Uterus (tissue), 4 donors: ENCODE data around the gene FAM200C. TPM values are rescaled to one million over a fixed set of nuclear protein-coding genes. Genes with fewer than 3 reads are reported as not detected.

Experiments used
- DNase-seq, 2 donors: peaks; one replicate each; pipeline ENCODE4 v3.0.0-alpha.2; 2019 to 2020
- H3K27ac ChIP-seq, 2 donors: fragments of 200-600 bp; sonication (generic); 1 replicate in 1 of 2; 2 replicates in 1 of 2; pipeline ENCODE4 v1.5.1; 2016 to 2018
- H3K27me3 ChIP-seq, 2 donors: fragments of 200-600 bp; sonication (generic); one replicate each; pipeline ENCODE4 v1.5.1; 2018 to 2019; ENCODE audit warnings: control low read depth in 1 of 2
- H3K36me3 ChIP-seq, 2 donors: fragments of 200-600 bp; sonication (generic); one replicate each; pipeline ENCODE4 v1.5.1; 2019; ENCODE audit warnings: control low read depth in 1 of 2
- H3K4me1 ChIP-seq, 2 donors: fragments of 200-600 bp; sonication (generic); one replicate each; pipeline ENCODE4 v1.5.1; 2018 to 2019; ENCODE audit warnings: control low read depth in 1 of 2
- H3K4me3 ChIP-seq, 2 donors: fragments of 200-600 bp; sonication (generic); 1 replicate in 1 of 2; 2 replicates in 1 of 2; pipeline ENCODE4 v1.5.1; 2018 to 2019; ENCODE audit warnings: mild to moderate bottlenecking in 1 of 2
- H3K9me3 ChIP-seq, 2 donors: fragments of 200-600 bp; sonication (generic); one replicate each; pipeline ENCODE4 v1.5.1; 2019; ENCODE audit warnings: control low read depth in 1 of 2
- CTCF ChIP-seq, 4 experiments: fragments of 200-600 bp in 2 of 4; fragments of 450-650 bp in 2 of 4; sonication (generic) in 2 of 4; IDR thresholded peaks; one replicate each; pipeline ENCODE4 v1.5.1; 2016 to 2019; ENCODE audit warnings: antibody characterized with exemption in 4 of 4, mild to moderate bottlenecking in 2 of 4, moderate library complexity in 1 of 4
- POLR2A ChIP-seq, 2 donors: fragments of 450-650 bp; IDR thresholded peaks; one replicate each; pipeline ENCODE4 v1.6.1; 2016; ENCODE audit warnings: antibody characterized with exemption in 2 of 2, mild to moderate bottlenecking in 1 of 2, moderate library complexity in 1 of 2
- intact Hi-C: fragments of 100-400 bp; cut with DNase I; formaldehyde crosslinking; loops from one replicate; pipeline ENCODE4 v1.15.1; 2023; ENCODE audit warnings: low total_unique reads
- total RNA-seq, 4 donors: library from RNA; depleted of rRNA in 3 of 4; stranded (reverse); fragments of >200 nt in 3 of 4; gene quantifications; one replicate each; pipeline versions ENCODE4 v1.1.0 to v1.2.4, GENCODE V29; 2014 to 2023
- donor health status: DM: yes; HTN: yes; CAD: no.

The FAM200C gene
- total RNA-seq, 4 donors from 2014 or later: 6.1 to 34.1 (median 18.4) TPM

DNA sequence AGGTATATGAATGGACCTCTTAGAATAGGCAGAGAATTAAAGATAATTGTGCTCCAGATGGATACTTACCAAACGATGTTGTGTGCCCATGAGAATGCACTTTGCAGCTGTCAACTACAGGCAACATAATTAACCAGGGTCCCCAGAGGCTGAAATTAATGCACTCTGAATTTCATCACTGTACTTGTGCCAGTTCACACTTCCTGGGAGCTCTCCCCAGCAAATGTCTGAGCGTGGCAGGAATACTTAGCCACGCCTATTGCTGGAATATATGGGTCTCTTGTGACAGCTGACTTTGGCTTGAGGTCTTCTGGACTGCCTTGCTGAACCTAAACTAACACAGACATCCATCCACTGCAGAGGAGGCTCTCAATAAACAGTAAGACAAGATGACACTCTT, 17.5 kb downstream of the FAM200C start:
- H3K9me3 ChIP-seq: peaks cover 0 to 11% of the 10 kb centered on the region in 2 donors
- H3K36me3 ChIP-seq: no peaks in the 10 kb centered on the region
- H3K4me3 ChIP-seq: no peak overlapping the region
- no peak for TF ChIP-seq POLR2A (IDR thresholded peaks at IDR 0.05)
- no peak for TF ChIP-seq CTCF (IDR thresholded peaks at IDR 0.05)
- H3K27me3 ChIP-seq: no peaks in the 10 kb centered on the region
- intact Hi-C loops: no loop called here
- H3K4me1 ChIP-seq: no peaks in the 10 kb centered on the region
- no peak overlapping the region for H3K27ac ChIP-seq
- DNase-seq: no peak

GRCh38 chr5:160380041-160380440, 19.8 kb downstream of the FAM200C start:
- TF ChIP-seq CTCF (IDR thresholded peaks at IDR 0.05) (no peak), POLR2A (IDR thresholded peaks at IDR 0.05) (no peak)
- DNase-seq: no peak
- Histone ChIP-seq H3K4me3 (no peak overlapping the region), H3K27ac (no peak overlapping the region), H3K36me3 (no peaks in the 10 kb centered on the region), H3K27me3 (no peaks in the 10 kb centered on the region), H3K4me1 (no peaks in the 10 kb centered on the region), H3K9me3 (no peaks in the 10 kb centered on the region)
- intact Hi-C loops: no loop called here

GRCh38 chr5:160379511-160379910, 20.3 kb downstream of the FAM200C start:
- no peak overlapping the region for H3K4me3 ChIP-seq
- no peak overlapping the region for H3K27ac ChIP-seq
- H3K4me1 ChIP-seq: no peaks in the 10 kb centered on the region
- no peaks in the 10 kb centered on the region for H3K36me3 ChIP-seq
- intact Hi-C loops: no loop called here
- TF ChIP-seq CTCF (IDR thresholded peaks at IDR 0.05) (no peak), POLR2A (IDR thresholded peaks at IDR 0.05) (no peak)
- DNase-seq: no peak
- no peaks in the 10 kb centered on the region for H3K9me3 ChIP-seq
- H3K27me3 ChIP-seq: no peaks in the 10 kb centered on the region

DNA sequence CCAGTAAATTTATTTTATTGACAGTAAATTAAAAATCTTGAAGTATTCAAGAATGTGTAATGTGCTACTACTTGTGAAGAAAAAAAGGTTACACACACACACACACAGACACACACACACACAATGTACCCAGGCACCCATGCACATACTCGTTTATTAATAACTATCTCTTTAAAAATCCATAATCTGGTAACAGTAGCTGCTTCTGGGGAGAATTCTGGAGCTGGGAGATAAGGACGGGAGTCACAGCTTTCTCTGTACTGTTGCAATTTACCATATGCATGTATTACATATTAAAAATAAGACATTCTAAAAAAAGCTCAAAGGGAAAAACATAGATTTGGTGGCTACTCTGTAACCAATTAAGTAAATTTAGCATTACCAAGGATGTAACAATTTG, 21.5 kb downstream of the FAM200C start:
- H3K27me3 ChIP-seq: no peaks in the 10 kb centered on the region
- no peak overlapping the region for H3K27ac ChIP-seq
- H3K4me1 ChIP-seq: no peaks in the 10 kb centered on the region
- TF ChIP-seq CTCF (IDR thresholded peaks at IDR 0.05) (no peak), POLR2A (IDR thresholded peaks at IDR 0.05) (no peak)
- intact Hi-C loops: no loop called here
- H3K36me3 ChIP-seq: no peaks in the 10 kb centered on the region
- no peak for DNase-seq
- no peak overlapping the region for H3K4me3 ChIP-seq
- H3K9me3 ChIP-seq: no peaks in the 10 kb centered on the region

DNA sequence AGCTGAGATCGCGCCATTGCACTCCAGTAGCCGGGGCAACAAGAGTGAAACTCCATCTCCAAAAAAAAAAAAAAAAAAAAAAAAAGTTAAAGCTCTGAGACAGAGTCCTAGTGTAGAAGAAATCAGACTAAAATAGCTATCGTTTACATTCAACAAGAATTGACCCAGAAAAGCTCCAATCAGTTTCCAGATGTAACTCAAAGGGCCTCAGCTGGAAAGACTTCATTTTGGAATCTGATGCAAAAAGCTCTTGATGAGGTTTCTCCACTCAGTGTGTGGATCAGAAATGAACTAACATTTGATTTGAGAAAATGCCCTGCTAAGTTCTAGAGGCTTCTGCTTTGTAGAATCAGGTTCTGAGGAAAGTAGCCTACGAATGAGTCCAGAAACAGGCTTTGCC, 22.2 kb downstream of the FAM200C start:
- no peak overlapping the region for H3K27ac ChIP-seq
- no peaks in the 10 kb centered on the region for H3K36me3 ChIP-seq
- no peaks in the 10 kb centered on the region for H3K4me1 ChIP-seq
- H3K27me3 ChIP-seq: no peaks in the 10 kb centered on the region
- TF ChIP-seq CTCF (IDR thresholded peaks at IDR 0.05) (no peak), POLR2A (IDR thresholded peaks at IDR 0.05) (no peak)
- DNase-seq: no peak
- H3K4me3 ChIP-seq: no peak overlapping the region
- intact Hi-C loops: no loop called here
- H3K9me3 ChIP-seq: no peaks in the 10 kb centered on the region
